ENCODE data around the gene RPL39.

DNA sequence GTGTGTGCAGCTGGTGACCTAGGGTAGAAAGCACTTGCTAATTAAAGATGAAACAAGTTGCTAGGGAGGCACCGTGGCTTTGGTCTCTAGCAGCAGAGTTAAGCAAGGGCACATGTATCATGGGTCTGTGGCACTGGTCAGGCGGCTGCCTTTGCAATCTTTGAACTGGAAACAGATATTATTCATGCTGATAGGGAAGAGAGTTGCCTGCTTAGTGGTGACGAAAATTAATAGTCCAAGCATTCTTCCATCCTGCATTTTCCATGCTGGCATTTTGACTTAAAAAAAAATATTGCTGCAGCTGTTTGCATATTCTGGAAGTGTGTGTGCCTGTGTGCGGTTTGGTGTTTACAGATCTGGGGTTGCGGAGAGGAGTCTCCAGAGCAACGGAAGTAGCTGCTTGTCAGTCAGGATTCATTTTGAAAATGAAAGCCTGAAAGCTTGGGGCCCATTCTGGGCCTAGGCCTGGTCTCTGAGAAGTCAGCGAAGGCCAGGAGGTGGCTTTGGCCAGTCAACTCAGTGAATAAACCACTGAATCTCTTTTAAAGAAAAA lies 35.4 kb downstream of the RPL39 start:
- TF ChIP-seq, protein P1, sequence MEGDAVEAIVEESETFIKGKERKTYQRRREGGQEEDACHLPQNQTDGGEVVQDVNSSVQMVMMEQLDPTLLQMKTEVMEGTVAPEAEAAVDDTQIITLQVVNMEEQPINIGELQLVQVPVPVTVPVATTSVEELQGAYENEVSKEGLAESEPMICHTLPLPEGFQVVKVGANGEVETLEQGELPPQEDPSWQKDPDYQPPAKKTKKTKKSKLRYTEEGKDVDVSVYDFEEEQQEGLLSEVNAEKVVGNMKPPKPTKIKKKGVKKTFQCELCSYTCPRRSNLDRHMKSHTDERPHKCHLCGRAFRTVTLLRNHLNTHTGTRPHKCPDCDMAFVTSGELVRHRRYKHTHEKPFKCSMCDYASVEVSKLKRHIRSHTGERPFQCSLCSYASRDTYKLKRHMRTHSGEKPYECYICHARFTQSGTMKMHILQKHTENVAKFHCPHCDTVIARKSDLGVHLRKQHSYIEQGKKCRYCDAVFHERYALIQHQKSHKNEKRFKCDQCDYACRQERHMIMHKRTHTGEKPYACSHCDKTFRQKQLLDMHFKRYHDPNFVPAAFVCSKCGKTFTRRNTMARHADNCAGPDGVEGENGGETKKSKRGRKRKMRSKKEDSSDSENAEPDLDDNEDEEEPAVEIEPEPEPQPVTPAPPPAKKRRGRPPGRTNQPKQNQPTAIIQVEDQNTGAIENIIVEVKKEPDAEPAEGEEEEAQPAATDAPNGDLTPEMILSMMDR (IDR thresholded peaks at IDR 0.05), result no peak
- TF ChIP-seq POLR2AphosphoS5 (IDR thresholded peaks at IDR 0.05), result no peak
- TF ChIP-seq POLR2A (IDR thresholded peaks at IDR 0.05), result no peak
